MM.1S (cell line): ENCODE data around the gene OPRM1.

Experiments used
- EZH2 ChIP-seq: fragments of 300-600 bp; sonication (generic); optimal IDR thresholded peaks from 2 replicates; pipeline ENCODE3; 2017; ENCODE audit warnings: low read depth, mild to moderate bottlenecking, antibody characterized with exemption, low read length, mixed read lengths
- EZH2phosphoT487 ChIP-seq: fragments of 300-600 bp; sonication (generic); IDR thresholded peaks from 2 replicates; pipeline ENCODE4 v1.6.1; 2018; ENCODE audit warnings: antibody characterized with exemption, low read length
- TF ChIP-seq, protein P1 (sequence below): fragments of 300-600 bp; sonication (generic); IDR thresholded peaks from 2 replicates; pipeline ENCODE4 v1.5.1; 2016; ENCODE audit warnings: antibody characterized with exemption, low read length, mixed read lengths

- TF ChIP-seq EZH2 (no peak), EZH2phosphoT487 (no peak)
- TF ChIP-seq, protein P1, sequence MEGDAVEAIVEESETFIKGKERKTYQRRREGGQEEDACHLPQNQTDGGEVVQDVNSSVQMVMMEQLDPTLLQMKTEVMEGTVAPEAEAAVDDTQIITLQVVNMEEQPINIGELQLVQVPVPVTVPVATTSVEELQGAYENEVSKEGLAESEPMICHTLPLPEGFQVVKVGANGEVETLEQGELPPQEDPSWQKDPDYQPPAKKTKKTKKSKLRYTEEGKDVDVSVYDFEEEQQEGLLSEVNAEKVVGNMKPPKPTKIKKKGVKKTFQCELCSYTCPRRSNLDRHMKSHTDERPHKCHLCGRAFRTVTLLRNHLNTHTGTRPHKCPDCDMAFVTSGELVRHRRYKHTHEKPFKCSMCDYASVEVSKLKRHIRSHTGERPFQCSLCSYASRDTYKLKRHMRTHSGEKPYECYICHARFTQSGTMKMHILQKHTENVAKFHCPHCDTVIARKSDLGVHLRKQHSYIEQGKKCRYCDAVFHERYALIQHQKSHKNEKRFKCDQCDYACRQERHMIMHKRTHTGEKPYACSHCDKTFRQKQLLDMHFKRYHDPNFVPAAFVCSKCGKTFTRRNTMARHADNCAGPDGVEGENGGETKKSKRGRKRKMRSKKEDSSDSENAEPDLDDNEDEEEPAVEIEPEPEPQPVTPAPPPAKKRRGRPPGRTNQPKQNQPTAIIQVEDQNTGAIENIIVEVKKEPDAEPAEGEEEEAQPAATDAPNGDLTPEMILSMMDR, result no peak
These were observed 206.5 kb downstream of the OPRM1 start for GRCh38 chr6:154245506-154245905.
